NCI-H2029 treated with DMSO at 0.1 percent for 48 hours (cell line): Measurements from ENCODE around the gene IFIT1.
"Not testable (repeated sequence)": the region's sequence is repeated elsewhere in the genome, so short reads cannot be mapped to it uniquely, and the experiment has no call there.

Source experiments
- DNase-seq: peaks from one replicate; lab custom pipeline; 2025; lab: John Stamatoyannopoulos, UW

The IFIT1 gene

DNA sequence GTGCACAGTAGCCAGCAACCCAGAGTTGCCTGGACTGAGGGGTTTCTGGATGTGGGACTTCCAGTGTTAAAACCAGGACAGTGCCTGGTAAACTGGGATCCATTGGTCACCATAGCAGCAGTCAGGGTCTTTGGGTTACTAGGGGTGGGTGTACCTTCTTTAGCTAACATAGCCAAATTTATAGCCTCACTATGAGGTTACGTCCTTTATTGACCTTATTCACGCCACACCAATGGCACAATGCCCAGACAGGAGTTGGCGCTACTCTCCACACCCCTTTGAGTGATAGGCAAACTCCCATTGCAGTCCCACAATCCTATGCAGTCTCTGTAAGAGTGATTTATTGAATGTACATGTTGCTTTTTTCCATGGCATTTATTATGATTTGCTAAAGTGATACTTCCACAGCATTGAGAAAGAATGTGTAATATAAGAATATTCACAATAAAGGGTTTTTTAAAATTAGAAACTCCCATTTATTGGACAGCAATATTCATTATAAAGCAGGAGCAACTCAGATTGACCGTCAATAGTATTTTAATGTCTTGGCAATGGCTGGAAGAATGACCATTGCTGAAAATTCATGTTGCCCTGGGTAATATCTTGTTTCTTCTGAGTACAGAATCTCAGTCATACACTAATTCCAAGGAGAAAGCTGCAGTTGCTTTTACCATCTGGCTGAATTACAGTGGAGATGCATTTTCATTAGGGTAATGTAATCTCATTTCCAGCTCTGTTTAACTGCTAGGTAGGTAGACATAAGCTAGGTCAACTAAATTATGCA lies 48.0 kb downstream of the IFIT1 start:
- DNase-seq, result no peak

DNA sequence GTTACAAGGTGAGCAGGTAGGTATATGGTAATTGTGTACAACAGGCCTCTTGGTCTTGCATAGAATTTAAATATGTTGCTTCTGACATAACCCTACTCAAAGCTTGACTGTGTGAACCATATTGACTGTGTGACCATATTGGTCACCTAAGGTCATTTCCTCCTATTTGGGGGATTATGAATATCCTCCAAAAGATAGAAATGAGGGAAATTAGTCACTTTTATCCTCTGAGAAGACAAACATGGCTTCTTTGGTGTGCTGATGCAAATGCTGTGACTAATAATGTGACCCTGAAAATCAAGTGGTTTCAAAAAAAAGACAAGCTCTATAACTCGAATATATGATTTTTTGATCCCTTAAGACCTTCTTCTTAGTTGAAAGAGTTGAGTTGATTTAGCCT lies 49.9 kb downstream of the IFIT1 start:
- DNase-seq, result no peak

DNA sequence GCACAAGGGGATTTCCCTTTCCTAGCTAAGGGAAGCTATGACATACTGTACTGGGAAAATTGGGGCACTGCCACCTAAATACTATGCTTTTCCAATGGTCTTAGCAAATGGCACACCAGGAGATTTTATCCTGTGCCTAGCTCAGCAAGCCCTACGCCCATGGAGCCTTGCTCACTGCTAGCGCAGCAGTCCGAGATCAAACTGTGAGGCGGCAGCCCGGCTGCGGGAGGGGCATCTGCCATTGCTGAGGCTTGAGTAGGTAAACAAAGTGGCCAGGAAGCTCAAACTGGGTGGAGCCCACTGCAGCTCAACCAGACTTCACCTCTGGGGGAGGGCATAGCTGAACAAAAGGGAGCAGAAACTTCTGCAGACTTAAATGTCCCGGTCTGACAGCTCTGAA lies 52.4 kb downstream of the IFIT1 start:
- not testable (repeated sequence) for DNase-seq

DNA sequence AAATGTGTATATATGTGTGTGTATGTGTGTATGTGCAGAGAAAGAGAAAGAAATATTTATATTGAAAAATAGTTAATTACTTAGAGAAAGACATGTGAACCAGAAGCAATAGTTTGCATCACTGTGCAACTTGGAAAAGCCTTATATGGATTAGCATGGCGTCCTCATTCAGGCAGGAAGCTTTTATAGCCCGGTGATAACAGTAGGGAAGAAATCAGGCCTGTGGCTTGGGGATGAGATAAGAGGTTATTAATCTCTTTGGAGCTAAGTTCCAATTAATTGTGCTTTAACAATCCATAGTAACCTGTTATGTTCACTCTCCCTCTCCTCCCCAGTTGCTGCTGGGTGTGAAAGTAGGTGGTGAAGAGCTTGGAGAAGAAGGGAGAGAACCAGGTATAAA lies 58.5 kb downstream of the IFIT1 start:
- DNase-seq, result no peak

DNA sequence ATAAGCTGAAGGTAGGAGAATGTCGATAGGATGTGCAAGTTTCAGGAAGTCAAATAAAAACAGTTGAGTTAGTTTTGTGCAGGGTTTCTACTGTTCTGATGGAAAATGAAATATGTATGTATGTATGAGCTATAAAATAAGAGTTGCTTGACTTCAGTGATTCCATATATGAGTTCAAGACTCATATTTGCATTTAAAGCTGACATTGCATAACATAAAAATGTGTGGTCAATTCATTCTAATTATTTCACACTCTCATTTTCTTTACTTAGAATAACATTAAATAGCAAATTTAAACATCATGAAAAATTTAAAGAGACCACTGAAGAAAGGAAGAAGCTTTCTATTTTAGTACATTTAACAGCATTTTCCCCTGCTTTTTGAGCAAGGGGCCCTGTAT lies 59.8 kb downstream of the IFIT1 start:
- no peak for DNase-seq

DNA sequence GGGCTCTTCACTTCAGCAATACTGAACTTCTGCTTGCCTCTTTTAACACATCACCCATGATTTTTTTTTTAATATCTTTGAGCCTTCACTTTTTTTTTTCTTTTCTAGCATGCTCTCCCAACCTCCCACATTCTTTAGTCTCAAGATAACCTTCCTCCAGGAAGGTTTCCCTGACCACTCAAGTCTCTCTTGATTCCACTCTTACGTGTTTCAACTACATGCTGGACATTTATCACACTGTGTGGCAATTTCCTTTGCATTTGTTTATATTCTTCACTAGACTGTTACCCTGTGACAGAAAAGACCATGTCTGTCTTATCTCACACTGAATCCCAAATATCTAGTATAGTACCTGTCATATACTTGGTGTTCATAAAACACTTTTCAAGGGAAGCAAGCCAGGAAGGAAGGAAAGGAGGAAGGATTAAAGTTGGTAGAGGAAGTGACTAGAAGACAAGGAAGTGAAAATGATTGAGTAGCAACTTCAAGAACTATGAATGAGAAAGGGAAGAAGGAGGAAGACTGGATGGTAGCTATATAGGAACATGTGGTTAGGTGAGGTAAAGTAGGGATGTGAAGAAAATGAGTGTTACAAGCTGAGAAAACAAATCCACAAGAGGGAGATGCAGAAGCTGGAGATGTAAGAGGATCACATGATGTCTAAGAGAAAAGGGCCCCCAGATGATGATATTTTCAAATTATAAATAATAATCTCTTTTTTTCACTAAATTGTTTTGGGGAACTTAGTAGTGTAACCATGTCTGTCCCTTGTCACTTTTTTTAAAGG lies 62.3 kb downstream of the IFIT1 start:
- DNase-seq, result no peak
